Measurements from ENCODE around the gene PHPT1. TPM values are rescaled to one million over a fixed set of nuclear protein-coding genes. Genes with fewer than 3 reads are reported as not detected.

PHPT1 gene
- total RNA-seq, 1 experiment from 2014 or later = 161 TPM

- no peak within 1 kb of the TSS for H2BK15ac ChIP-seq (ENCODE audit: low read depth, low read length)
- H3K9me3 Mint-ChIP-seq = no peaks in the 10 kb centered on the region
- WGBS (ENCODE audit: extremely low coverage, insufficient read length, low lambda C conversion rate) = no CpG with 5 or more reads among the region's 23 CpGs
- no peaks in the 10 kb centered on the region for H4K20me1 ChIP-seq (ENCODE audit: control insufficient read depth, insufficient read depth, insufficient read length)
- no peaks in the 10 kb centered on the region for H3K27me3 ChIP-seq (ENCODE audit: insufficient read depth, low read length)
- no peak for DNase-seq
- no peaks in the 10 kb centered on the region for H3K9me3 ChIP-seq (ENCODE audit: control insufficient read depth, low read depth, low read length)
- H3K79me1 ChIP-seq (ENCODE audit: insufficient read depth, low read depth, low read length, poor library complexity, severe bottlenecking) = no peaks in the 10 kb centered on the region
- H3K4me3 Mint-ChIP-seq = no peak within 1 kb of the TSS; a peak in 1 of 5 replicates
- H3K56ac ChIP-seq (ENCODE audit: insufficient read length, low read depth, low read length) = no peak within 1 kb of the TSS
- H3K4me1 ChIP-seq (ENCODE audit: insufficient read depth, low read length) = no peaks in the 10 kb centered on the region
- no peak within 1 kb of the TSS; the same call in 1 of the 2 replicates for H3K14ac ChIP-seq (ENCODE audit: insufficient read depth, low read length)
- H2AFZ ChIP-seq (ENCODE audit: low read length) = no peak within 1 kb of the TSS
- H2BK12ac ChIP-seq (ENCODE audit: insufficient read length, low read depth, low read length) = no peak within 1 kb of the TSS
- H3K27me3 Mint-ChIP-seq (ENCODE audit: low read depth) = peaks cover 2% of the 10 kb centered on the region
- peaks cover 2 to 5% of the 10 kb centered on the region in 2 experiments; a peak in 3 of 4 replicates for H3K4me1 Mint-ChIP-seq
- H3K4me2 ChIP-seq (ENCODE audit: insufficient read depth, insufficient read length, low read length) = no peak within 1 kb of the TSS
- H2BK120ac ChIP-seq (ENCODE audit: low read depth, low read length, poor library complexity, severe bottlenecking) = no peak within 1 kb of the TSS
- H3K79me2 ChIP-seq (ENCODE audit: insufficient read depth, low read length) = no peaks in the 10 kb centered on the region
- peaks cover 0 to 12% (median 10%) of the 10 kb centered on the region in 3 experiments; a peak in 4 of 7 replicates for H3K36me3 Mint-ChIP-seq (ENCODE audit: insufficient read depth in 1 of 3, low read depth in 3 of 3)
- no peak for TF ChIP-seq CTCF (conservative IDR thresholded peaks at IDR 0.05)
- H2AK5ac ChIP-seq (ENCODE audit: insufficient read length, low read length) = no peak within 1 kb of the TSS
- peaks cover 8% of the 10 kb centered on the region for H3K23me2 ChIP-seq (ENCODE audit: insufficient read length, low read depth, low read length, poor library complexity, severe bottlenecking)
- no peak within 1 kb of the TSS for H3K27ac ChIP-seq (ENCODE audit: insufficient read length, low read depth, low read length)
- H3K27ac Mint-ChIP-seq = peak within 1 kb of the TSS in 1 of 3 experiments; percentile 87; a peak in 1 of 7 replicates
- H2BK5ac ChIP-seq (ENCODE audit: insufficient read length, low read length) = no peak within 1 kb of the TSS
- no peak within 1 kb of the TSS for H2BK20ac ChIP-seq (ENCODE audit: low read depth, low read length, poor library complexity, severe bottlenecking)
- no peak within 1 kb of the TSS for H3K9ac ChIP-seq (ENCODE audit: extremely low read depth, insufficient read length, low read length)
- H4K91ac ChIP-seq (ENCODE audit: insufficient read length, low read depth, low read length) = no peak within 1 kb of the TSS
- no peak within 1 kb of the TSS for H3T11ph ChIP-seq (ENCODE audit: low read length)
- no peak within 1 kb of the TSS for H4K5ac ChIP-seq (ENCODE audit: insufficient read length, low read depth, low read length)
- no peak within 1 kb of the TSS for H3K4ac ChIP-seq (ENCODE audit: low read depth, low read length)
- H3K23ac ChIP-seq (ENCODE audit: insufficient read length, low read depth, low read length) = no peak within 1 kb of the TSS
- no peak within 1 kb of the TSS for H3K18ac ChIP-seq (ENCODE audit: insufficient read length, low read depth, low read length)
- no peak within 1 kb of the TSS for H4K8ac ChIP-seq (replicated peaks; ENCODE audit: insufficient read length, low read depth, low read length)
Observed at GRCh38 chr9:136851941-136852663, 2.9 kb downstream of the PHPT1 start, which contains the start of gene MAMDC4. MAMDC4 (plus strand) TSS chr9:136852346; CDS start chr9:136852417, 71 bp downstream.
